Measurements from ENCODE around the gene MYO1E.

The MYO1E gene

GRCh38 chr15:59372352-59373211, at the start of gene MYO1E:
Gene MYO1E, minus strand, starts transcription at chr15:59372871. Its CDS starts 371 bp downstream, at chr15:59372500.
- no peaks in the 10 kb centered on the region for H3K36me3 Mint-ChIP-seq (ENCODE audit: low read depth)
- H3K9me3 Mint-ChIP-seq: no peaks in the 10 kb centered on the region
- no peak for TF ChIP-seq CTCF (IDR thresholded peaks at IDR 0.05; ENCODE audit: unreplicated experiment in 3 of 3)
- peaks cover 24% of the 10 kb centered on the region for H3K27me3 Mint-ChIP-seq (ENCODE audit: low read depth)
- peaks cover 20% of the 10 kb centered on the region for H3K4me1 Mint-ChIP-seq
- peak within 1 kb of the TSS; percentile 95 to 99 (median 98) for H3K27ac Mint-ChIP-seq
- peak within 1 kb of the TSS; percentile 93 to 98 (median 95) for H3K4me3 Mint-ChIP-seq

GRCh38 chr15:59420986-59421618, 48.4 kb upstream of the MYO1E start:
- H3K36me3 Mint-ChIP-seq (ENCODE audit: low read depth): no peaks in the 10 kb centered on the region
- no peak overlapping the region for H3K27ac Mint-ChIP-seq
- peaks cover 54% of the 10 kb centered on the region for H3K27me3 Mint-ChIP-seq (ENCODE audit: low read depth)
- H3K9me3 Mint-ChIP-seq: no peaks in the 10 kb centered on the region
- H3K4me1 Mint-ChIP-seq: no peaks in the 10 kb centered on the region
- no peak overlapping the region for H3K4me3 Mint-ChIP-seq
- peak in 1 of 3 experiments; percentile 7 for TF ChIP-seq CTCF (IDR thresholded peaks at IDR 0.05; ENCODE audit: unreplicated experiment in 3 of 3)

- H3K36me3 Mint-ChIP-seq (ENCODE audit: low read depth): no peaks in the 10 kb centered on the region
- no peak overlapping the region for H3K27ac Mint-ChIP-seq
- TF ChIP-seq CTCF (IDR thresholded peaks at IDR 0.05; ENCODE audit: unreplicated experiment in 3 of 3): no peak
- no peaks in the 10 kb centered on the region for H3K9me3 Mint-ChIP-seq
- H3K4me3 Mint-ChIP-seq: no peak overlapping the region
- no peaks in the 10 kb centered on the region for H3K4me1 Mint-ChIP-seq
- peaks cover 63% of the 10 kb centered on the region for H3K27me3 Mint-ChIP-seq (ENCODE audit: low read depth)
Measured at GRCh38 chr15:59420108-59420507, 47.4 kb upstream of the MYO1E start.

- H3K27ac Mint-ChIP-seq: no peak overlapping the region
- H3K27me3 Mint-ChIP-seq (ENCODE audit: low read depth): peaks cover 60% of the 10 kb centered on the region
- H3K4me1 Mint-ChIP-seq: no peaks in the 10 kb centered on the region
- no peaks in the 10 kb centered on the region for H3K9me3 Mint-ChIP-seq
- no peak for TF ChIP-seq CTCF (IDR thresholded peaks at IDR 0.05; ENCODE audit: unreplicated experiment in 3 of 3)
- no peaks in the 10 kb centered on the region for H3K36me3 Mint-ChIP-seq (ENCODE audit: low read depth)
- H3K4me3 Mint-ChIP-seq: no peak overlapping the region
Measured at GRCh38 chr15:59419170-59419569, 46.5 kb upstream of the MYO1E start.

- Mint-ChIP-seq H3K4me3 (no peak overlapping the region), H3K4me1 (no peaks in the 10 kb centered on the region), H3K9me3 (no peaks in the 10 kb centered on the region)
Measured at GRCh38 chr15:59416816-59417215, 44.1 kb upstream of the MYO1E start.

More at GRCh38 chr15:59416816-59417215, 44.1 kb upstream of the MYO1E start:
- Mint-ChIP-seq H3K36me3 (ENCODE audit: low read depth) (no peaks in the 10 kb centered on the region), H3K27ac (no peak overlapping the region), H3K27me3 (ENCODE audit: low read depth) (peaks cover 58% of the 10 kb centered on the region)
- no peak for TF ChIP-seq CTCF (IDR thresholded peaks at IDR 0.05; ENCODE audit: unreplicated experiment in 3 of 3)

Measured in nephron (organoid).